Fibroblast of villous mesenchyme (primary cell): ENCODE measurements around the gene NT5M. TPM values are rescaled to one million over a fixed set of nuclear protein-coding genes. Genes with fewer than 3 reads are reported as not detected.
"Not testable (repeated sequence)": the region's sequence is repeated elsewhere in the genome, so short reads cannot be mapped to it uniquely, and the experiment has no call there.

Source experiments
- DNase-seq: peaks from one replicate; pipeline ENCODE4 v3.0.0-alpha.2; 2010; ENCODE audit warnings: low read depth
- H3K4me3 ChIP-seq: 2 replicates; pipeline ENCODE4 v1.5.1; 2011; ENCODE audit warnings: low read depth, mild to moderate bottlenecking, low read length
- total RNA-seq: library from RNA; depleted of rRNA; stranded (reverse); fragments of >200 nt; gene quantifications from 2 replicates; pipeline ENCODE4 v1.2.3, GENCODE V29; 2012
- TF ChIP-seq, protein P1 (sequence below): IDR thresholded peaks from 2 replicates; pipeline ENCODE4 v1.5.1; 2012; ENCODE audit warnings: low read depth, mild to moderate bottlenecking, low read length; ENCODE audit not compliant: insufficient read depth

Gene NT5M
- total RNA-seq, 1 donor = 1.3 TPM

DNA sequence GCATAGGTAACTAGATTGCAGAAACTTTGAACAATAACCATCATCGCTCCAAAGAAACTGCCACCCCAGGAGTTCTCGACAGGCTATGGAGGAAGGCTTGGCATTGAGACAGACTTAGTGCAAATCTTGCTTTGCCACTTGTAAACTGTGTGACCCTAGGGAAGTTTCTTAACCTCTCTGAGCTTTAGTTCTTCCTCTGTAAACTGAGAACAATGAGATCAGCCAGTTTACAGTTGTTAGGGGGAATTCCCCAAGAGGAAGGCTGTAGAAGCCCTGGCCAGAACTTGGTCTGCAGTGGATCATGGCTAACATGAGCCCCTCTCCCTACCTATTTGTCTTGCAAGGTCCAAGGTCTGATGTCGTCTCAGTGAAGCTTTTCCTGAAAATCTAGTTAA is 78.9 kb downstream of the NT5M start:
- DNase-seq = no peak
- H3K4me3 ChIP-seq = no peak overlapping the region
- TF ChIP-seq, protein P1, sequence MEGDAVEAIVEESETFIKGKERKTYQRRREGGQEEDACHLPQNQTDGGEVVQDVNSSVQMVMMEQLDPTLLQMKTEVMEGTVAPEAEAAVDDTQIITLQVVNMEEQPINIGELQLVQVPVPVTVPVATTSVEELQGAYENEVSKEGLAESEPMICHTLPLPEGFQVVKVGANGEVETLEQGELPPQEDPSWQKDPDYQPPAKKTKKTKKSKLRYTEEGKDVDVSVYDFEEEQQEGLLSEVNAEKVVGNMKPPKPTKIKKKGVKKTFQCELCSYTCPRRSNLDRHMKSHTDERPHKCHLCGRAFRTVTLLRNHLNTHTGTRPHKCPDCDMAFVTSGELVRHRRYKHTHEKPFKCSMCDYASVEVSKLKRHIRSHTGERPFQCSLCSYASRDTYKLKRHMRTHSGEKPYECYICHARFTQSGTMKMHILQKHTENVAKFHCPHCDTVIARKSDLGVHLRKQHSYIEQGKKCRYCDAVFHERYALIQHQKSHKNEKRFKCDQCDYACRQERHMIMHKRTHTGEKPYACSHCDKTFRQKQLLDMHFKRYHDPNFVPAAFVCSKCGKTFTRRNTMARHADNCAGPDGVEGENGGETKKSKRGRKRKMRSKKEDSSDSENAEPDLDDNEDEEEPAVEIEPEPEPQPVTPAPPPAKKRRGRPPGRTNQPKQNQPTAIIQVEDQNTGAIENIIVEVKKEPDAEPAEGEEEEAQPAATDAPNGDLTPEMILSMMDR = no peak

DNA sequence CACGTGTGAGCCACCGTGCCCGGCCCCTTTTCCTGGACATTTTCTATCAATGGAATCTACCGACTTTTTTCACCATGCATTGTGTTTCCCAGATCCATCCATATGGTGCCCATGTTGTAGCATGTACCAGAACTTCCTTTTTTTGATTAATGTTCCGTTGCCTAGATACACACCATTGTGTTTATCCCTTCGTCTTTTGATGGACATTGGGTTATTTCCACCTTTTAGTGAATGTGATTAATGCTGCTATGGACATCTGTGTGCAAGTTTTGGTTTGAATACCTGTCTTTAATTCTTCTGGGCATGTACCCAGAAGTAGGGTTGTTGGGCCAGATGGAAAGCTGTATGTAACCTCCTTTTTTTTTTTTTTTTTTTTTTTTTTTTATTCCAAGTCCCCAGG is 79.8 kb downstream of the NT5M start:
- no peak for DNase-seq
- TF ChIP-seq, protein P1 = no peak
- H3K4me3 ChIP-seq = no peak overlapping the region

DNA sequence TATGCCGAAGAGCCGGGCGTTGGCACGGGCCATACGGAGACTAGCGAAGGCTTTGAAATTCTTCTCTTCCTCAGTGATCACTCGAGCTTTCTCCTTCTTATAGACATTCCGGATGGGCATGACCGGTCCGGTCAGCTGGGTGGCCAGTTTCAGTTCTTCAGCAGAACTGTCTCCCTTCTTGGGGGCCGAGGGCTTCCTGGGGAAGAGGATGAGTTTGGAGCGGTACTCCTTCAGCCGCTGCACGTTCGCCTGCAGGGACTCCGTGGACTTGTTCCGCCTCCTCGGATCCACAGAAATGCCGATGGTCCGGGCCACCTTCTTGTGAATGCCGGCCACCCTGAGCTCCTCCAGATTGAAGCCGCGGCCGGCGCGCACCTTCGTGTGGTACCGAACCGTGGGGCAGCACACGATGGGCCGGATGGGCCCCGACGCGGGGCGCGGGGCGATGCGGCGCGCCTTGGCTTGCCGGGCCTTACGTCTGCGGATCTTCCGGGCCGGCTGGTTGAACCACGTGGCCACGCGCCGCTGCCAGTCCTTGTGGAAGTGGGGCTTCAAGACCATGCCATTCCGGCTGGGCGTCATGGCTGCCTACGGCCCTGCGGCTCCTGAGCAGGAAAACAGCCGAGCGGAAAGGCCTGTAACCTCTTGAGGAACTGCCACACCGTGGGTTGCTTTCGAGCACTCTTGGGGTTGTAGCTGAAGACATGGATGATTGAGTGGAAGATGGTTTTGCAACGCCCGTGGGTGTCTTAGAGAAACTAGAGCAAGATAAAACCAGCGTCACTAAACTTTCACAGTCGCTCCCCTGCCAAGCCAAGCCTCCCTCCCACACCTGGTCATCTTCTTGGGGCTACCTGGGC is 80.5 kb downstream of the NT5M start:
- not testable (repeated sequence) for DNase-seq, H3K4me3 ChIP-seq

DNA sequence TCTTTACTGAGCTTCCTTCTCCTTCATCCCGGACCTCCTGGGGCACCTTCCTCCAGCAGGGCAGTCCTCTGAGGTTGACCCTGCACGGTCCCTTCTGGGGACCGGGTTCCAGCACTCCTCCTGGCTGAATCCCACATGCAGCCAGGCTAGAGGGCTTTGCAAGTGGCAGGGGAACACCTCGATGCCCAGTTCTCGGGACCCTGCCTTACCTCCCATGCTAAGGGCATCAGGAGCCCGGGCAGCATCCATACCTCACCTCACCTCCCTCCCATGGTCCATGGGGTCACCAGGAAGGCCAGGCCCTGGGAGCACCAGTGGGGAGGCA is 81.1 kb downstream of the NT5M start:
- no peak for DNase-seq
- no peak overlapping the region for H3K4me3 ChIP-seq
- TF ChIP-seq, protein P1 = no peak

DNA sequence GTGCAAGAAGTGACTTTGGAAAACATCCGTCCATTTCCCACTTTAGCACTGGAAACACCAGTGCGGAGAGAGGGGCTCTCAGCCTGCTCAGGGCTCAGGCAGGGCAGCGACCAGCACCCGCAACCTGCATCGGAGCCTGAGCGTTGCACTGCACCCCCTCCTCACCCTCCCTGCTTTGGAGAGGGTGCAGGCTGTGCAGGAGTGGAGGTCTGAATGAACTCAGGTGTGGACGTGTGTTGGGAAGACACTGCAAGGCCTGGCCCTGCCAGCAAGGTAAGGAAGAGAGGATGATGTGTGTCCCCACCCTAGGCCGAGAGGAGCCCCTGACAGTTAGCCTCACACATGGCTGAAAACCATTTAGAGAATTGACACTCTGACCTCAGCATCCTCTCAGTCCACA is 81.8 kb downstream of the NT5M start:
- DNase-seq = no peak
- H3K4me3 ChIP-seq = no peak overlapping the region
- TF ChIP-seq, protein P1 = no peak

DNA sequence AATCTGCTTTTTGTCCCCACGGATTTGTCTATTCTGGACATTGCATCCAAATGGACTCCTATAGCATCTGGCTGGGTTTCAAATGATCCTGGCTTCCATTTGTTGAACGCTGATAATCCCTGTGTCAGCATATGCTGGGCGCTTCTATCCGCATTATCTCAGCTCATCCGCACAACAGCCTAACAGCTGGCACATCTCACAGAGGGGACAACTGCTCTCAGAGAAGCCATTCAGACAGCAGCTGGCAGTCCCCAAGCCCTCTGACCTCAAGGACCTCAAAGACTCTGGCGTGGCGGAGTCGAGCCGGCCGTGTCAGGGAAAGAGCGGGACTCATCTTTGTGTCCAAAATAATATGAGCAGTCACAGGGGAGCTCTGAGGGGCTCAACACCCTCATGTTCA is 82.3 kb downstream of the NT5M start:
- no peak for DNase-seq
- H3K4me3 ChIP-seq = no peak overlapping the region
- TF ChIP-seq, protein P1 = no peak

DNA sequence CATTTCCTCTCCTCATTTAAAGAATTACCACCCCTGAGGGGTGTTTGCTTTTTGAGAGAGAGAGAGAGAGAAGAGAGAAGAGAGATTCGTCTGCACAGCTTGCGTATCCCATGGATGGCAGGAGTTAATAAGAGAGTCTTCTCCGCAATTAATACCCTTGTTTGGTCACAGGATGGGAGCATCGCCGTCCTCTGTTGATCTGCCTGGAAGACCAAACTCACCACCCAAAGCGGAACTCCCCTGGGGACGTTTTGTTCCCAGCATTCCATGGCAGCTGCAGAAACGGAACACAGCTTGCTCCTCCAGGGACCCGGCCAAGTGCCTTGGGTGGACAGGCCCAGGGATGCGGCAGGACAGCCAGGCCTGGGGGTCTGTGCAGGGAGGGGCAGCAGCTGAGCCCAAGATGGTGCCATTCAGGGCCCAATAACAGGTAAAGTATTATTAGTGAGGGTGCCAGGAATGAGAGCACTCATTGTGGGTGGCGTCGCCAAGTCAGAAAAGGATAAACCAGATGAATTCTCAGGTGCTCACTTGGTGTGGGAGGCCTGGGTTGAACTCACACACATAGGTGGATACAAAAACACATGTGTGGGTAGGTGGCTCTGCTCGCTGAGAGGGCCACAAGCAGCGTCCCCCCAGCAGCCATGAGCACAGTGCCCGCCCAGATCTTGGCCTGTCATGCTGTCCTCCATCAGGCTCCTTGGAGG is 83.1 kb downstream of the NT5M start:
- TF ChIP-seq, protein P1 = no peak
- no peak for DNase-seq
- H3K4me3 ChIP-seq = no peak overlapping the region
